Activated T-cell treated with anti-CD3 and anti-CD28 coated beads, Interleukin-2, amount 50 U/mL, for 48 hours (primary cell): ENCODE results near the gene LDLRAD4.

ENCODE experiments used
- DNase-seq, 2 experiments: peaks; one replicate each; pipeline ENCODE4 v3.0.0-alpha.2; 2020

Gene LDLRAD4

DNA sequence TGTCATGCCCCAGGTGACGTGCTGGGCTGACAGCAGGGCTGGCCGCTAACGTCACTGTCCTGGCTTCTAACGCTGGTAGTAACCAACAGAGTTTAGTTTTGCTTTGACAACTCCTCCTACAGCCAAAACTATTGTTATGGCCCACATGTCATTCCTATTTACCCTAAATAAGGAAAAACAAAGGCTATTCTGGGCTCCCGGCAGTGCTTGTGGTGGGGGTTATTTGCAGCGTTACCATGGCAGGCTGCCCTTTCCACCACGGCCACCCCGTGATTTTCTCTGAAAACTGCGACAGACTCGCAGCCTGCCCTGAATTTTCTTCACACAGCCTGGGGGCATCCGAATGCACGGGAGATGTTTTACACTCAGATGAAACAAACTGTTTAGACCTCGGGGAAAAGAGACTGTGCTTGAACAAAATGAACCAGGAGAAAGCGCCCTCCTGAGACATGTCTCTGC lies 392.6 kb downstream of the LDLRAD4 start:
- DNase-seq: peak in 1 of 2 experiments; percentile 44

DNA sequence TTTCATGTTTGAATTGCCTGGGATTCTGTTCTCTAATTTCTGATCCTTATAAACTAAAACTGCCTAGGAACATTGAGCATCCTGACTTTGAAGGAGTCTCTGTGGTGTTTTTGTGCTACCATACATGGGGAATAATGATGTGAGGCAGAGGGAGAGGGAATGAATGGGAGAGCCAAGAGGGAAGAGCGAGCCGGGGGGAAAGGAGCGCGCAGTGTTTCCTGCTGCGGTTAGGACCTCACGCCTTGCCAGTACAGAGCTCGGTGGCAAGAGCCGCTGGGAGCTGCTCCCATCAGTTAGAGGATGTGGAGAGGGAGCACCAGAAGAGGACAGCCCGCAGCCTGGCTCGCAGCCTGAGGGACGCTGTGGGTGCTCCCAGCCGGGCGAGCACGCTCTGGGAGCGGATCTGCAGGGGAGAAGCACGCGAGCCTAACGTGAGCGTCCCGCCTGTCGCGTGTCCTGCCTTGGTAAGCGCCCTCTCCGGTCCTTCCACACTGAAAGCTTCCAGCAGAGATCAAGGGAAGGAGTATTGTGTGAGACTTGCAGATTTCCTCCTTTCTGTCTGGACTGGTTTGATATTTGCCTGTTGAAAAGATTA lies 393.1 kb downstream of the LDLRAD4 start:
- no peak for DNase-seq

DNA sequence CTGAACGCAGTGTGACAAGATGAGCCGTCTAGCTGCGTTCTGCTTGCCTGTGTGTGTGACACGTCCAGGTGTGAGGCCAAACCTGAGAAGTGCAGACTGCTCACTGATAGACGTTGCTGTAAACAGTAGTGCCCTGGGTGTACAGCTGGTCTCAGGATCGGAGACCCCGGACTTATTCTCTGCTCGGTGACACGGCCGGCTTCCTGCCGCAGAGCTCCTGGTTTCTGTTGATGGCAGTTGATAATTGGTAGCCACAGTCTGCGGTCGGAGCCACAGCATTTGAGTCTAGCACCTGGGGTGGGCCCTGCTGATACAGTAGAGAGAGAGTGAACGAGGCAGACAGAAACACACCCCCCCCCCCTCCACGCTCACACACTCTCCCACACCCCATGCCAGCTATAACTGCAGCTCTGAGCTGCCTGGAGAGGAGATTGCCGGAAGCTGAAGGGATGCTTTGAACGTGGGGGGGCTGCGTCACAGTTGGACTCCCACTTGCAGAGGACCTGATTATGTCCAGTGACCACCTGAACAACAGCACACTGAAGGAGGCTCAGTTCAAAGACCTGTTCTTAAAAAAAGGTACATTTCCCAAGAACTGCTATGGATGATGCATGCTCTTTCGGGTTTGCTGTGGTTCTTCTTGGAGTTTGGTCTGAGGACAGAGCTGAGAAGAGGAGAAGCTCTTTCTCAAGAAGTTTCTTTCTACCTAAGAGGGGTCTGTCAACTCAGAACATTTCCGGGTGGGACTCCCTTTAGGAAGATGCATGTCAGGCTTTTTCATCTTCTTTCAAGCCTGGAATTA lies 393.8 kb downstream of the LDLRAD4 start:
- peak; percentile 84 for DNase-seq

DNA sequence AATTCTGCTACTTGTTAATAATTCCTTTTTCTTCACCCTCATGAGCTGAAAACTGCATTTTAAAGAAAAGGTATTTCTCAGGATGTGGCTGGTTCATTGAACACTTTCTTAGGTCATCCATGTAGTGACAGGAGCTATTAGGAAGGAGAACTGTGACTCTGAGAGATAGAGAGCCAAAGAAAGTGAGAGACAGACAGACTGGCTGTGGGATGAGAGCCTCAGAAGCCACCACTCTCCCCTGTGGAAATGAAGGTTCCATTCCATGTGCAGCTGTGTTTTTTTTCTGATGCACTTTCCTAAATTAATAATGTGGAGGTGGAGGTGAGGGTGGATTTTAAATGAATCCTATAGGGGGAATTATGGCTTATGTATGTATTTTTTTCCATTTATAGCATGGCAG lies 394.5 kb downstream of the LDLRAD4 start:
- DNase-seq: no peak

DNA sequence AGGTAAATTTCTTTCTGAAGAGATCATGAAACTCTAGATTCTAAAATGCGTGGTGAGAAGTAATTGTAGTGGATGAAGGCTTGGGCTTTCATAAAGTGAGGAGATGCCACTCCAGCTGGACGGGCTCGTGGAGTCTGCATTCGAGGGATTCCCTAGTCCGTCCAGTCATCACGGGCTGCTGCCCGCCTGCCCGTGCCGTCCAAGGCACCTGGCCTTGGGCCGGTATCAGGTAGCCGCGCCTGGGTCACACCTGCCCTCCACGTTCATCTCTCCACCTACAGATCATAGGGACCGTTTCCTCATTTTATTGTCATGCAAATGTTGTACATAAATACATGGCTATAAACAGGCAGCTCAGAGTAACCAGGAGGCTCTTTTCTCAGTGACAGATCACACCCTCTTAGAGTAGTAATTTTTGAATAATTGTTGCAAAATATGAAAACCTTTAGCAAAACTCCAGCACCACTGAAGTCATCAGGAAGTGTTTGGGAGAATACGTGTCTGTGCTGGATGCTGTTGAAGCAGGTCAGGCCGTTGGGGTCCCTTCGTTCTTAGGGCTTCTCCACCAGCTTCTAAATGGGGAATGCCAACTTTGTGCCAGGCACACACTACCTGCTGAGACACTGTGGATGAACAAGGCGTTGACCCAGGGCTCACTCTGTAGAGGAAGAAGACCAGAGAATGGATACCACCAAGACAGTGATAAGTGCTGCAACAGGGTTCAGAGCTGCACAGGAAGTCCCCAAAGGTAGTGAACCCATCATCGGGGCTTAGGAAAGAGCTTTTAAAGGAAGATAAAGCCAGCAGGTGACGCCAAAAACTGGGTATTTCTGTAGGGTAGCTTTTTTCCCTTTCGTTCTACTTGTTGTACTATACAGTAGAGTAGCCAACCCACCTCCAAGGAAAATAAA lies 395.3 kb downstream of the LDLRAD4 start:
- peak in 1 of 2 experiments; percentile 30 for DNase-seq

DNA sequence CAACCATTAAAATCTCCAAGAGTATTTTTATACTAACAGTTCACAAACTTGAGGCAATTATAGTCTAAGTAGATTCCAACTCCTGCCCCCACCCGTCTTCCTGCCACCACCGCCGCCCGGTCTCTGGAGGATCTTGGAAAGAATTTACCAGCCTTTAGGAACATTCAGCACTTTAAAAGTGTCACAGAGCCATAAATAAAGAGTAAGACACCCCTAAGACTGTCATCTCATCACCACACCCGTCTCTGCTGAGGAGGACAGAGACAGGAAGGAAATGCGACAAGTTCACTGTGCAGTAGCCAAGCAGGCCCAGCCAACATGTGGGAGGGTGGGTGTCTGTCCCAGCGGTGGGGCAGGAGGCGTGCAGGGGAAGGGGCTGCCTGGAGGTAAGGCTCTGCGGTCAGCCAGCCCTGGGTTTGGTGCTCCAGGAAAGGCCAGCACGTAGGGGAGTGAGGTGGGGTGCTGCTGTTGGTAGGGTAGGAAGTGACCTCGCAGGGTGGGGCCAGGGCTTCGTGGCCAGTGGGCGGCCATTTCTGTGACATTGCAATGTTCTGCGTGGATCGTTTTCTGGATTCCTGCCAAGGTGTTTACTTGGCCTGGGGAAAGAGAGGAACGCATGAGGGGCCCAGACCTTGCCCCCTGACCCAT lies 396.2 kb downstream of the LDLRAD4 start:
- peak; percentile 62 to 65 for DNase-seq

DNA sequence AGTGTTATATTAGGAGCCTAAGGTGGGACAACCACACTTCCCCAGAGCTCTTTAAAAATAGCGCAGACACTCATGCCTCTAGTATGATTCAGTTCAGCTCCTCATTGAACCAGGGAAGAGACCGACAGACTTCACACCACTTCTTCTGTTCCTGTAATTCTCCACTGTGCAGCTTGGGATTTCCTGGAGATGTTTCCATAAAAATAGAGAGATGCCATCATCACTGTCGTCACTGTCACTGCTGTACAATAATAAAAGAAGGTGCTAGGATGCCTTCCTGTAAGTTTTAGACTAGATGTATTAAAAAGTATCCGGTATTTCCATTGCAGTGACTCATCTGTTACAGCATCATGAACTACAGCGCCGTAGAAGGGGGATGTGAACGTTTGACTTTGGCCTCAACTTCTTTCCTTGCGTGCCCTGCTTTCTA lies 396.9 kb downstream of the LDLRAD4 start:
- peak; percentile 34 to 53 for DNase-seq

DNA sequence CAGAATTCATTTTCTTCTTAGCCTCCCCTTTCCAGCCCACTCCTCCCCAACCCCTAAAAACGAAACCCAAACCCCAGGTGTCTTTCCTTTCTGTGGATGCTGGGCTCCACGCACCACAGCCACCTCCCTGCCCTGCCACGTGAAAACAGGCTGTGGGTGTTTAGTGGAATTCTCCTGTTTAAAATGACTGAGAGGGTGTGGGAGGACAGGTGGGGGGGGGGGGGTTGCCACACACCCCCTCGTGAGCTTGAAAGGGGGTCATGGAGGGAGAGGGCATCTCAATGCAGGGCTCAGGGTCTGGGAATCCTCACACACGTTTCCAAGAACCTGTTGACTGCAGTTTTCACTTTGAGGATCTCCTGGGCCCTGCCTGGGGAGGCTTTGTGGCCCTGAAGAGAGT lies 397.5 kb downstream of the LDLRAD4 start:
- DNase-seq: peak; percentile 48 to 53

DNA sequence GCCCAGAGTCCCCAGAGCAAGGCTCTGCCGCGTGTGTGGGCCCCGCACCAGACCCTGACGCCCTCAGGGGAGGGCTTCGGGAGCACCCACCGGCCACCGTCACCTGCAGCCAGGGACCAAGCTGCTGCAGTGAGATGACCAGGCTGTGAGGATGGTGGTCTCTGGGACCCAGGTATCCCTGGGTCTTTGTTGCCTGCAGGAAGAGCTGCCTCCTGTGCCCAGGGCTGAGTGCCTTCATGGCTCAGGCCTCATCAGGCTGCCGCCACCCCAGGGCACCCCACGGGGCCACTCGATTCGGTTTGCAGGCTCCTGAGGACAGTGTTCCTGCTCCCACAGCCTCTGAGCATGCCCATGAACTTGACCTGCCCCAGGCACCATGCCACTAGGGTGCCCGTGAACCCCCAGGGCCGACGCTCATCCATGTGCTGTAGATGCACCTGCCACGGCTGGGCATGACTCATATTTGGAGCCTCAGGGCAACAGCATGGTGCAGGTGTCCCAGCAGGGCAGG lies 398.0 kb downstream of the LDLRAD4 start:
- DNase-seq: peak in 1 of 2 experiments; percentile 36

DNA sequence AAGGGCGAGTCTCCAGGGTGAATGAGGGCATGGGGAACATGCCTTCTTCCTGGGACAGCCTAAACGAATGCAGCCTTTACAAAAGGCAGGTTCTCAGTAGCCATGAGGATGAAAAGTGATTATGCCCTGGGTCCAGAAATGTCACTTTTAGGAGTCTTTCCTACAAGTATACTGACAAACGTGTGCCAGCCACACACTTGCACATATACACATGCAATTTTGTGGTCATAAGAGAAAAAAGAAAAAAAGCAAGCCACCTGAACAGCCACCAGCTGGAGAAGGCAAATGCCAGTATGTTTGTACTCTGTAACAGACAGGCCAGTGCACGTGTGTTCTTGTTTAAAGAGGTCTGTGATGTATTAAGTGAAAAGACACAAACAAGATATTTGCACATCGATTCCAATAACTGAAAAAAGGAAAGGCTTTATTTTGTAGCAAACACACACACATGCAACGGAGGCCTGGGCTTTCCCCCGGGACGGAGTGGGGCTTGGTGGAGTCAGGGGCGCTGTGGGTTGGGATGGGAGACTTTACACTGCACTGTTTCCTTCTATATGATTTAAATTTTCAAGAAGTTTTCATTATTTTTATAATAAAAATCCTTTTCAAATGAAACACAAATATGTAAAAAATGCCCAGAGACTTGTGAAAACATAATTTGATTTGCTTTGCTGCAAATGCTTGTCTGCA lies 399.4 kb downstream of the LDLRAD4 start:
- DNase-seq: no peak

DNA sequence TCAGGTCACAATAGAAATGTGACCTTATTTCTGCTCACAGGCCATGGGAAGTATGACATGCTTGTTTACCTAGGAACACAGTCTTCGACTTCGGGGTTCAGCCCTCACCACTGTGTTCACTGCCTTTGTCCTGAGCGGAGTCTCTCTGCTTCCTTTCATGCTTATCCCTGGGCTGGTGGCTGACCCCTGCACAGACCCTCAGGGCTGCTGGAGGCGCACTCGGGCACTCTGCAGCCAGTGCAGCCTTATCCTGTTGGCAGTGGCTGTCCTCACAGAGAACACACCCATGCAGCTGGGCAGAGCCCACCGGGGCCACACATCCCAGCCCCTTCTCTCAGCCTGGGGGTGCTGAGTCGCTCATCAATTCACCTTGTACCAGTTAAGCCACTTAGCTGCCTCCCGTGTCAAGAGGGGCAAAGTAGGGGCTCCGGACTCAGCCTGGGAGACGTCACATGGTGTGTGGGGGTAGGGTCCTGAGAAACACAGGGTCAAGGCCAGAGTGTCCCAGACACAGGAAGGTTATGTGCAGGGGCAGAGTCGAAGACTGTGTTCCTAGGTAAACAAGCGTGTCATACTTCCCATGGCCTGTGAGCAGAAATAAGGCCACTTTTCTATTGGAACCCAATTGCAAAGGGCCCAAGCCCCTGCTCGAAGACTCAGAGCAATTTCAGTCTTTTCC lies 400.3 kb downstream of the LDLRAD4 start:
- DNase-seq: no peak

DNA sequence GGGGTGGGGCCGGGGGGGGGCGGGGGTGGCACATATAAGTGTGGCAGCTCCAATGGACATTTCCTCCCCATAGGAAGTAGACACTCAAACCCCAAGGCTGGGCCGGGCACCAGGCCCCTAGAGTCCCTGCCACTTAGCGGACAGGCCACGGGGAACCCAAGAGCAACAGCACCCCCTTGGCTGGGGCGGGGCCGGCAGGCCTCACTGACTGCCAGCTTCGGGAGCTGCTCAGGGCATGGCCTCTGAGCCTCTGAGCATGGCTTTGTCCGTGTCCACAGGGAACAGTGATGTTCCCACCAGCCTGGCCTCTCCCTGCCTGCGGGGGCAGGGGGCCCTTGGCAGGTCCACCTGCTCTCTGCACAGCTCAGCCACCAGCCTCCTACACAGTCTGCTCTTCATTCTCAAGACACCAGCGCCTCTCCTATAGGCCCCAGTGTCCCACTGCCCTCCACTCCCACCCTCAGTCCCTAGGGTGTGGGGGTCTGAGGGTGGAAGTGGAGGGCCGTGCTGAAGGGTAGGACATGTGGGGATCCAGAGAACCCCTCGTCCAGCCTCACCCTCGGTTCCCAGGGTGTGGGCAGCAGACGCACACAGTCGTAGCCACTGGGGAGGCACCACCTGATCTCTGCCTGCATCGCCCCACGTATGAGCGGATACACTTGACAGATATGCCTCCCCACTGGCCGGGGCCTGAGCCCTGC lies 401.1 kb downstream of the LDLRAD4 start:
- no peak for DNase-seq

DNA sequence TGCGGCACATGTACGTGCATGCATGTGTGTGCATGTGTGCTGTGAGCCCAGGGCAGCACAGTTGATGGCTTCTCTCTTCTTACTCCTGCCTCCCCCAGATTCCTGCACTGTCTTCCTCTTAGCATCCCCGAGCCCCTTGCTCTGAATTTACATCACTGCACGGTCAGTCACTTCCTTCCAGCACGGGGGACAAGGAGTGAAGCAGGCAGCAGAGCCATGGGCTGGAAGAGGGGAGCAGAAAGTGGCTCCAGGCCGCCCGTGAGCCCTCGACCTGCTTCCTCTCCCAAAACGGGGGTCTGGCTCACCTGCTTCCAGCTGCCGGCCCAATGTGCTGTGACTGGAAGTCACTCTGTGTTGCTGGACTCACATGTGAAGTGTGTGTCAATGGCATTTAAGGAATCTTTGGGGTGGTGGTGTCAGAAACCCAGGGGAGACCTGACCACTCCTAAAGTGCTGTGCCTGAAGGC lies 401.7 kb downstream of the LDLRAD4 start:
- DNase-seq: no peak

DNA sequence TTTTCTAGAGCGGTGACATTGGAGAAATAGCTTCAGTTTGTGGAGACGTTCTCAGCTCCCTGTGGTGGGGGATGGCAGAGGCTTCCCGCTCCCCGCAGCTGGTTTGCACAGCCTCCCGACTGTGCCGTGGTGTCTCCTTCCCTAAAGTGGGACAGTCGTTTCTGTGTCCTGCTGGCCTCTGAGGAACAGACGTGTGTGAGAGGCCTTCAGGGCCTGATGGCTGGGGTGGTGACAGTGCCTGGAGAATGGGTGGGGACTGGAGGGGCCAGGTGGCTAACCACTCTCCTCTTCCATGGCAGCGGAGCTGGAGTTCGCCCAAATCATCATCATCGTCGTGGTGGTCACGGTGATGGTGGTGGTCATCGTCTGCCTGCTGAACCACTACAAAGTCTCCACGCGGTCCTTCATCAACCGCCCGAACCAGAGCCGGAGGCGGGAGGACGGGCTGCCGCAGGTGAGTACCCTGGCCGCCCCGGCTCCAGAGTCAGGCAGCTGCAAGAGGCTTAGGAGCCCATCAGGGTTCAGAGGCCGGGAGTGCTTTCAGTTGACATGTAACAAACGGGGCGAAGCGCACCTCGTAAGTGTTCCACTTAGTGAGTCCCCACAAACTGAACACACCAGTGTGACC lies 402.4 kb downstream of the LDLRAD4 start:
- no peak for DNase-seq

DNA sequence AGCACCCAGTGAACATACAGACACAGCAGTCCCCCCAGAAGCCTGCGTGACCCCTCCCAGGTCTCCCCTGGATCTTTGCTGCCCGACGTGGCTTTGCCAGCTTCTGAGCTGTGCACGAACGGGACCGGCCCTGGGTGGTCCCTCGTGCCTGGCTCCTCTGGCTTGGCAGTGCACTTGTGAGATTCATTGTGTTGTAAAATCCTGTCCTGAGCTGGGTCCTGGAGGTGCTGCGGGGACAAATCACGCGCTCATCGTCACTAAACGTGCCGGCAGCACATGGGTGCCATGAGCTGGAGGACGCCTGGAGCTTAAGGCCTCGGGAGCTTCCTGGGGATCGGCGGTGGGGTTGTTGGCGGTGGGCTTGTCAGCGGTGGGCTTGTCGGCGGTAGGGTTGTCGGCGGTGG lies 402.9 kb downstream of the LDLRAD4 start:
- DNase-seq: no peak

DNA sequence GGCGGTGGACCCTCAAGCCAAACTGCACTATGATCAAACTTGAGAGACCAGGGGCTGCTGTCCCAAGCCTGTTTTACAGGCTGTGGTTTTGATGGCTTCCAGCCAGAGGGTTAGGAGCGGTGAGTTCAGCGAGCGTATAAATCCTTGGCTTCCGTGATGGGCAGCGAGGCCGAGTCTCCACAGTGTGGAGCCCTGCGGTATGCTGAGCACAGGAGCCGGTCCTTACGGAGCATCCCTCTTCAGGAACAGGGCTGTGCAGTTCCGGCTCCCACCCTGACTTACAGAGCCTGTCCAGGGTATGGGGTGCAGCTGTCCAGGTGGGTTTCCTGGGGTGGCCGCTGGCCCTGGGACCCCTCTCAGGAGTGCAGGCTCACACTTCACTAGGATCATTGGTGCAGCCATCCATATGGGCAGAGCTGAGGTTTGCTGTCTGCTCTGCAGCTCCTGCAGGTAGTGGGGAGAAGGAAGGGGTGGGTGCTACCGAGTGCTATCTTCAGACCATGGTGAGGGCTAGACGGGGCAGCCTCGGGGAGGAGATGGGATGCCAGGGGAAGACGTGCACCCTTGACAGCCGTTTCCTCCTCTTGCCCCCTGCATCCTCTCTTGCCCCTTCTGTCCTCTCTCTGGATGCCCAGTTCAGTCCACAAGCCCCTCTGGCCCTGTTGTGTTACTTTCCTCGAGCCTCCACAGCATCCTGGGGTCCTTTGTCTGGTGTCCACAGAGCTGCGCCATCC lies 403.5 kb downstream of the LDLRAD4 start:
- no peak for DNase-seq

DNA sequence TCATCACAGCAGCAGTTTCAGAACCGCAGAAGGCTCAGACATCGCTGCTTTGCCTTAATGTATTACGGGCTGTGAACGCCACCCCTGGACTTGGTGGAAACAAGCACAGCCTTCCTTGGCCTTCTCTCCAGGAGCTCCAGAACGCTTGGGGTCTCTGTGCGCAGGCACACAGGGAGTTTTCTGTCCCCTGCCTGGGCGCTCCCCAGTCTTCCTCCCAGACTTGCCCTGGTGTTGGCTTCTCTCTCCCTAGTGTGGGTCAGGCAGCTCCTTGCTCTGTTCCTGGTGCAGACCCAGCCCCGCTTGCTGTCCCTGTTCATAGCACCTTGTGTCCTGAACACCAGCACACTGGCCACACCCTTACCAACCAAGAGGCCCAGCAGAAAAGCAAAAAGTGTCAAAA lies 404.2 kb downstream of the LDLRAD4 start:
- DNase-seq: no peak

DNA sequence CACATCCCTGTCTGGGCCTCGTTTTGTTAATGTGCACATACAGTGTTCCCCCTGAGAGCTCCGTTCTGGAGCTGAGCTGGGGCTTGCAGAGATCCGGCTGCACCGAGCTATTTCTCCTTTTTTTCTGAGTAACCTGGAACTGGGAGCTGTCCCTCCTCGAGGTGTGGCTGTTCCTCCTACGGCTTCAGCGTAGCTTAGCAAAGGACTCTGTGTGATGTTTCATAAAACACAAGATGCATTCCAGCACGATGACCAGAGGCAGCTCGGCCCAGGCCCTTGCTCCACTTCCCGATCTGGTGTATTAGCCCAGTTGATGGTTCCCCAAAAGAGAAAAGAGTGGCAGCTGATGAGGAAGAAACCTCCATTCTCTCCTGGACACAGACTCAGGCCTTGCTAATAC lies 404.8 kb downstream of the LDLRAD4 start:
- no peak for DNase-seq

DNA sequence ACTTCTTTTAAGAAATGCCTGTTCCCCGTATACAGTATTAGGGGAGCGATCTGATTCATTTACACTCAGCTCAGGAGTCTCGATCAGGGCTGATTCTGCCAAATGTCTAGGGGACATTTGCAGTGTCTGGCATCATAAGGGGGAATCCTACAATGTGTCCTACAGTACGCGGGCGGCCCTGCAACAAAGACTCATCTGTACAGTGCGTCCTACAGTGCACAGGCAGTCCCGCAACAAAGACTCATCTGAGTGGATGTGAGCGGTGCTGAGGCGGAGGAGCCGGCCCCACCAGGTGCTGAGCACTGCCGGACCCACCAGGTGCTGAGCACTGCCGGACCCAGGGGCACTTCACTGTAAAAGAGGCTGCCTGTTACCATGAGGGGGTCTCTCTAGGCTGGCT lies 405.3 kb downstream of the LDLRAD4 start:
- DNase-seq: no peak
